ENCODE data around the gene CFAP77. TPM values are rescaled to one million over a fixed set of nuclear protein-coding genes. Genes with fewer than 3 reads are reported as not detected.

CFAP77 gene
- total RNA-seq, 1 experiment from 2014 or later = not detected

DNA sequence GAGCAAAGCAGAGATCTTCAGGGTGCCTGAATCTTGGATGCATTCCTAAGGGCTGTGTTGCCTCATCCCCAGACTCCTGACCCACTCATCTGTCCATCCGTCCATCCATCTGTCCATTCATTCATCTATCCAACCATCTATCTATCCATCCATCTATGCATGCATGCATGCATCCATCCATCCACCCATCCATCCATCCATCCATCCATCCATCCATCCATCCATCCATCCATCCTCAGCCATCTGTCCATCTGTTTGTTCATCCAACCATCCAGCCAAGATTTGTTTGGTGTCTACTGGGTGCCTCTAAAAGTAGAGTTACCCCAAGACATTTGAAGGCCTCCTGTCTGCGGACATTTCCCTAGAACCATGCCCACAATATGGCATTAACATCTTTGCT, 144.7 kb downstream of the CFAP77 start:
- H3K4me2 ChIP-seq (ENCODE audit: low read depth, low read length, poor library complexity, severe bottlenecking) = no peak overlapping the region
- H3K27ac ChIP-seq (ENCODE audit: low read length) = no peak overlapping the region
- peaks cover 6% of the 10 kb centered on the region for H3K4me1 ChIP-seq (ENCODE audit: low read length)
- no peaks in the 10 kb centered on the region for H3K9me3 ChIP-seq (ENCODE audit: low read length)
- no peaks in the 10 kb centered on the region for H3K79me2 ChIP-seq (ENCODE audit: low read length)
- H4K20me1 ChIP-seq (ENCODE audit: insufficient read depth, low read depth, low read length) = no peaks in the 10 kb centered on the region
- H3K9ac ChIP-seq (ENCODE audit: low read length) = no peak overlapping the region
- H3K36me3 ChIP-seq (ENCODE audit: insufficient read depth, low read length) = no peaks in the 10 kb centered on the region
- DNase-seq = no peak
- no peak overlapping the region for H3K4me3 ChIP-seq (ENCODE audit: low read length)
- no peaks in the 10 kb centered on the region for H3K9me2 ChIP-seq (replicated peaks; ENCODE audit: insufficient read depth, low read length)
- no peaks in the 10 kb centered on the region for H3K27me3 ChIP-seq (ENCODE audit: low read length)
- no peak overlapping the region for H2AFZ ChIP-seq (ENCODE audit: low read length)

DNA sequence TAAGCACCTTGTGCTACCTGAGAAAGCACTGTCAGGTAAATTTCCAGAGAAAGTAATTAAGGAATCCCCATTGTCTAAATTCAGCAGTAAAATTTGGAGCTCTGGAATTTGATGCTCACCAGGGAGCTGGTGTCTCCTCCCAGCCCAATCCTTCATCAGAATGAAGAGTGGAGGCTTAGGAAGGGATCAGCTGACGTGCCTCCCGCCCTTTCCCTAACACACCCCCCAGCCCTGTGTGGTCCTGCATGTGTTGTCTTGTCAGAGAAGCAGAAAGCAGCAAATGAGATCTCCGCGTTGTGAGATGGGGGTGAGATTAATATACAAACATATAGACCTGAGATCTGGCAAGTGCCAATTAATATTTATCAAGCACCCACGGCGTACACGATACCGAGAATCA, 145.5 kb downstream of the CFAP77 start:
- H4K20me1 ChIP-seq (ENCODE audit: insufficient read depth, low read depth, low read length) = no peaks in the 10 kb centered on the region
- no peak overlapping the region for H3K4me3 ChIP-seq (ENCODE audit: low read length)
- DNase-seq = no peak
- no peak overlapping the region for H2AFZ ChIP-seq (ENCODE audit: low read length)
- no peaks in the 10 kb centered on the region for H3K27me3 ChIP-seq (ENCODE audit: low read length)
- H3K9ac ChIP-seq (ENCODE audit: low read length) = no peak overlapping the region
- H3K79me2 ChIP-seq (ENCODE audit: low read length) = no peaks in the 10 kb centered on the region
- no peak overlapping the region for H3K27ac ChIP-seq (ENCODE audit: low read length)
- H3K36me3 ChIP-seq (ENCODE audit: insufficient read depth, low read length) = no peaks in the 10 kb centered on the region
- no peaks in the 10 kb centered on the region for H3K9me3 ChIP-seq (ENCODE audit: low read length)
- H3K4me1 ChIP-seq (ENCODE audit: low read length) = no peaks in the 10 kb centered on the region
- H3K4me2 ChIP-seq (ENCODE audit: low read depth, low read length, poor library complexity, severe bottlenecking) = no peak overlapping the region
- no peaks in the 10 kb centered on the region for H3K9me2 ChIP-seq (replicated peaks; ENCODE audit: insufficient read depth, low read length)

DNA sequence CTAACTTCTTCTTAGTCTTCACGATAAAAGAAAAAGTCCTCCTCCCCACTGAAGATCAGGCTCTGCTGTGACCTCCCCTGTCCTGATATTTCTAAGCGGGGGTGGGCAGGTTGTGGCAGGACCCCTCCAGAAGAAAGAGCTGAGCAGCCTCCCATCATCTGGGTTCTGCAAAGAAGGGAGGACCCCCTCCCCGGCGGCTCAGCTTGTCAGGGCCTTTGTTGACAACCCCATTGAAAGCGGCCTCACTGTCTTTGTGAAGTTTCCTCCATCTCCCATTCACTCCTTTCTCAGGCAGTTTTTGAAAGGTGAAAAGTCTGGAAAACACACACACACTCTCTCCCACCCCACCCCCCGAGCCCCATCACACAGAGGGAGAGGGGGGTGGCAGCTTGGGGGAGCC, 146.2 kb downstream of the CFAP77 start:
- H4K20me1 ChIP-seq (ENCODE audit: insufficient read depth, low read depth, low read length) = no peaks in the 10 kb centered on the region
- no peaks in the 10 kb centered on the region for H3K9me3 ChIP-seq (ENCODE audit: low read length)
- no peaks in the 10 kb centered on the region for H3K79me2 ChIP-seq (ENCODE audit: low read length)
- H3K9ac ChIP-seq (ENCODE audit: low read length) = no peak overlapping the region
- no peak overlapping the region for H3K4me3 ChIP-seq (ENCODE audit: low read length)
- H3K9me2 ChIP-seq (replicated peaks; ENCODE audit: insufficient read depth, low read length) = no peaks in the 10 kb centered on the region
- no peaks in the 10 kb centered on the region for H3K27me3 ChIP-seq (ENCODE audit: low read length)
- H3K36me3 ChIP-seq (ENCODE audit: insufficient read depth, low read length) = no peaks in the 10 kb centered on the region
- H3K27ac ChIP-seq (ENCODE audit: low read length) = no peak overlapping the region
- H2AFZ ChIP-seq (ENCODE audit: low read length) = no peak overlapping the region
- H3K4me1 ChIP-seq (ENCODE audit: low read length) = no peaks in the 10 kb centered on the region
- DNase-seq = no peak
- no peak overlapping the region for H3K4me2 ChIP-seq (ENCODE audit: low read depth, low read length, poor library complexity, severe bottlenecking)

DNA sequence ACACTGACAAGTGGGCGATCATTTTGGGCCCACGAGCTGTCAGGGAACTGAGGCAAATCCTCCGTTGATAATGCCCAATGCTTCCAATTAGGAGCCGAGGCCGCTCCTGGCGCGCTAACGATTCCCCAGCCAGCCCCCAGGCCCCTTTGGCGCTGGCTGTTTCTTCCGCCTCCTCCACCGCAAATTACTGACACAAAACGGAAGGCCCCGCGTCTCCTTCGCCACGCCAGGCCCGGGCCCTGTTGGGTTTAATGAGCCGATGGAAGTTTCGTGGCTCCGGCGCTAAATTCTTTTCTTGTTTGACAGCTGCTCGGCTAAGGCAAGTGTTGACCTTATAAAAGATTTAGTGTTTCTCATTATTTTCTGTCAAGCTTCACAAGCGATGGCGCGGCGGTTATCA, 146.7 kb downstream of the CFAP77 start:
- H3K4me1 ChIP-seq (ENCODE audit: low read length) = no peaks in the 10 kb centered on the region
- H4K20me1 ChIP-seq (ENCODE audit: insufficient read depth, low read depth, low read length) = no peaks in the 10 kb centered on the region
- H3K27ac ChIP-seq (ENCODE audit: low read length) = no peak overlapping the region
- no peaks in the 10 kb centered on the region for H3K27me3 ChIP-seq (ENCODE audit: low read length)
- no peaks in the 10 kb centered on the region for H3K36me3 ChIP-seq (ENCODE audit: insufficient read depth, low read length)
- H3K79me2 ChIP-seq (ENCODE audit: low read length) = no peaks in the 10 kb centered on the region
- no peak overlapping the region for H3K4me2 ChIP-seq (ENCODE audit: low read depth, low read length, poor library complexity, severe bottlenecking)
- no peak overlapping the region for H3K9ac ChIP-seq (ENCODE audit: low read length)
- H3K9me2 ChIP-seq (replicated peaks; ENCODE audit: insufficient read depth, low read length) = no peaks in the 10 kb centered on the region
- H3K4me3 ChIP-seq (ENCODE audit: low read length) = no peak overlapping the region
- H2AFZ ChIP-seq (ENCODE audit: low read length) = no peak overlapping the region
- H3K9me3 ChIP-seq (ENCODE audit: low read length) = no peaks in the 10 kb centered on the region
- DNase-seq = no peak

DNA sequence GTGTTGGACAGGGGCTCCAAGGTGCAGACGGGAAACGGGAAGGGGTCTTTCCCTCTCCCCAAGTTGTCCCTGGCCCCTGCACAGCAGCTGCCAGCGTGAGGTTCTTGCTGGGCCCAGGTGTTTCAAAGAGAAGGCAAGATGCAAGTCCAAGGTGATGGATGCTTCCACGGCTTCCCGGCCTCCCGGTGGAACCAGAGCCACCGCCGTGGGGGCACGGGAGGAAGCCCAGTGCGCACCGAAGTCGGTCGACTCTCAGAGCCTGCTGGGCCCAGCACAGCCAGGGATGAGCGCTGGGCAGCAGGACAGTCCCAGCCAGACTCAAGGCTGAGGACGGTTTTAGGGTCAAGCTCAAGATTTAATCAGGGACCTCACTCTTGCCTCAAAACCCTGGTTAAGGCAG, 147.1 kb downstream of the CFAP77 start:
- Histone ChIP-seq H3K4me2 (ENCODE audit: low read depth, low read length, poor library complexity, severe bottlenecking) (no peak overlapping the region), H3K9me2 (replicated peaks; ENCODE audit: insufficient read depth, low read length) (no peaks in the 10 kb centered on the region), H3K79me2 (ENCODE audit: low read length) (no peaks in the 10 kb centered on the region), H3K9ac (ENCODE audit: low read length) (no peak overlapping the region), H3K9me3 (ENCODE audit: low read length) (no peaks in the 10 kb centered on the region), H3K27ac (ENCODE audit: low read length) (no peak overlapping the region), H2AFZ (ENCODE audit: low read length) (no peak overlapping the region), H4K20me1 (ENCODE audit: insufficient read depth, low read depth, low read length) (no peaks in the 10 kb centered on the region), H3K27me3 (ENCODE audit: low read length) (no peaks in the 10 kb centered on the region), H3K4me3 (ENCODE audit: low read length) (no peak overlapping the region), H3K4me1 (ENCODE audit: low read length) (no peaks in the 10 kb centered on the region), H3K36me3 (ENCODE audit: insufficient read depth, low read length) (no peaks in the 10 kb centered on the region)
- no peak for DNase-seq

GRCh38 chr9:132559711-132560110, 149.7 kb downstream of the CFAP77 start:
- no peak overlapping the region for H3K9ac ChIP-seq (ENCODE audit: low read length)
- H2AFZ ChIP-seq (ENCODE audit: low read length) = no peak overlapping the region
- no peak overlapping the region for H3K4me2 ChIP-seq (ENCODE audit: low read depth, low read length, poor library complexity, severe bottlenecking)
- no peaks in the 10 kb centered on the region for H3K27me3 ChIP-seq (ENCODE audit: low read length)
- no peaks in the 10 kb centered on the region for H3K9me3 ChIP-seq (ENCODE audit: low read length)
- DNase-seq = no peak
- no peaks in the 10 kb centered on the region for H3K4me1 ChIP-seq (ENCODE audit: low read length)
- no peaks in the 10 kb centered on the region for H4K20me1 ChIP-seq (ENCODE audit: insufficient read depth, low read depth, low read length)
- no peaks in the 10 kb centered on the region for H3K79me2 ChIP-seq (ENCODE audit: low read length)
- no peak overlapping the region for H3K4me3 ChIP-seq (ENCODE audit: low read length)
- H3K27ac ChIP-seq (ENCODE audit: low read length) = no peak overlapping the region
- no peaks in the 10 kb centered on the region for H3K9me2 ChIP-seq (replicated peaks; ENCODE audit: insufficient read depth, low read length)
- H3K36me3 ChIP-seq (ENCODE audit: insufficient read depth, low read length) = no peaks in the 10 kb centered on the region

- no peaks in the 10 kb centered on the region for H3K36me3 ChIP-seq (ENCODE audit: insufficient read depth, low read length)
- no peak overlapping the region for H3K27ac ChIP-seq (ENCODE audit: low read length)
- H3K4me1 ChIP-seq (ENCODE audit: low read length) = no peaks in the 10 kb centered on the region
- no peak overlapping the region for H2AFZ ChIP-seq (ENCODE audit: low read length)
- no peaks in the 10 kb centered on the region for H3K9me3 ChIP-seq (ENCODE audit: low read length)
- no peak overlapping the region for H3K4me3 ChIP-seq (ENCODE audit: low read length)
- H3K9ac ChIP-seq (ENCODE audit: low read length) = no peak overlapping the region
- DNase-seq = no peak
- H4K20me1 ChIP-seq (ENCODE audit: insufficient read depth, low read depth, low read length) = no peaks in the 10 kb centered on the region
- no peaks in the 10 kb centered on the region for H3K9me2 ChIP-seq (replicated peaks; ENCODE audit: insufficient read depth, low read length)
- no peak overlapping the region for H3K4me2 ChIP-seq (ENCODE audit: low read depth, low read length, poor library complexity, severe bottlenecking)
- no peaks in the 10 kb centered on the region for H3K79me2 ChIP-seq (ENCODE audit: low read length)
- H3K27me3 ChIP-seq (ENCODE audit: low read length) = no peaks in the 10 kb centered on the region
Observed at GRCh38 chr9:132560616-132561202, 150.7 kb downstream of the CFAP77 start.

- Histone ChIP-seq H3K4me1 (ENCODE audit: low read length) (peaks cover 1% of the 10 kb centered on the region; the same call in 1 of the 2 replicates), H3K27ac (ENCODE audit: low read length) (no peak overlapping the region), H3K9me3 (ENCODE audit: low read length) (no peaks in the 10 kb centered on the region), H3K4me2 (ENCODE audit: low read depth, low read length, poor library complexity, severe bottlenecking) (no peak overlapping the region), H3K4me3 (ENCODE audit: low read length) (no peak overlapping the region), H3K9ac (ENCODE audit: low read length) (no peak overlapping the region), H3K79me2 (ENCODE audit: low read length) (no peaks in the 10 kb centered on the region), H4K20me1 (ENCODE audit: insufficient read depth, low read depth, low read length) (no peaks in the 10 kb centered on the region), H3K27me3 (ENCODE audit: low read length) (no peaks in the 10 kb centered on the region), H3K36me3 (ENCODE audit: insufficient read depth, low read length) (no peaks in the 10 kb centered on the region), H2AFZ (ENCODE audit: low read length) (no peak overlapping the region), H3K9me2 (replicated peaks; ENCODE audit: insufficient read depth, low read length) (no peaks in the 10 kb centered on the region)
- DNase-seq = no peak
Observed at GRCh38 chr9:132562306-132562573, 152.2 kb downstream of the CFAP77 start.

DNA sequence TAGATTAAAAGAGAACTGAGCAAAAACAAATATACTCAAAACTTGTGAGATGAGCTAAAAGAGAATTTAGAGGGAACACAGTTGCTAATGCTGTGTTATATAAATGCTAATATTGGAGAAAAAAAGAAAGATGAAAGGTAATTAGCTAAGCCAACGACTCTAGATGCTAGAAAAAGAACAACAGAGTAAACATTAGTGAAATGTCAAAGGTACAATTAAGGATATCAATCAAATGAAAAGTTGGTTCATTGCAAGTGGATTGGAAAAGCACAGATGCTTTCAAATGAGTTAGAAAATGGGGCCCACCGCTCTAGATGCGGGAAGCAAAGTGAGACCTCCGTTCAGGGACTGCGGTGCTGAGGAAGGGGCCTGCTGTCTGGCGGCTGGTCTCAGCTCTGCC, 154.5 kb downstream of the CFAP77 start:
- Histone ChIP-seq H3K79me2 (ENCODE audit: low read length) (no peaks in the 10 kb centered on the region), H3K36me3 (ENCODE audit: insufficient read depth, low read length) (no peaks in the 10 kb centered on the region), H3K9me2 (replicated peaks; ENCODE audit: insufficient read depth, low read length) (no peaks in the 10 kb centered on the region), H3K4me3 (ENCODE audit: low read length) (no peak overlapping the region), H3K9ac (ENCODE audit: low read length) (no peak overlapping the region), H3K4me2 (ENCODE audit: low read depth, low read length, poor library complexity, severe bottlenecking) (no peak overlapping the region), H3K4me1 (ENCODE audit: low read length) (peaks cover 24% of the 10 kb centered on the region), H3K27me3 (ENCODE audit: low read length) (no peaks in the 10 kb centered on the region), H2AFZ (ENCODE audit: low read length) (no peak overlapping the region), H3K9me3 (ENCODE audit: low read length) (no peaks in the 10 kb centered on the region), H4K20me1 (ENCODE audit: insufficient read depth, low read depth, low read length) (no peaks in the 10 kb centered on the region), H3K27ac (ENCODE audit: low read length) (no peak overlapping the region)
- no peak for DNase-seq

Measured in Karpas-422 (cell line).